Cerebellar nuclear complex (tissue), 1 donor: ENCODE data around the gene CHCHD6.

ENCODE experiments used
- DNase-seq, 2 experiments: peaks; one replicate each; lab custom pipeline; 2025; lab: John Stamatoyannopoulos, UW

CHCHD6 gene

DNA sequence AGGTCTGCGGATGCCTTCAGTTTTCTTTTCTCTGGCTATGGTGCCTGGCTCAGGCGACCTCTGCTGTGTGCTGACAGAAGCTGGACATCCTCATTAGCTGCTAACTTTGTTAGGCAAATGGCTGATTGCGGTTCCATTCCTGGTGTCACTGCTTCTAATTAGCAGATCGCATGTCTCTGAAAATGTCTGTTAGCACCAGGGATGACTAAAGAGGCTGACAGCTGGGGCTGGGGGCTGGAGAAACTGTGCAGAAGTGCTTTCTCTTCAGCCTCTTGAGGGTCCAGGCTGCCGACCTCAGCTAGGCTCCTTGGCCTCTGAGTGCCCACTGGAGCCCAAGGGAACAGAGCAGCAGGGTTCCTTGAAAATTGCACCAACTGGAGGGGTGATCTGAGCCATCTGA is 39.3 kb downstream of the CHCHD6 start:
- no peak for DNase-seq

DNA sequence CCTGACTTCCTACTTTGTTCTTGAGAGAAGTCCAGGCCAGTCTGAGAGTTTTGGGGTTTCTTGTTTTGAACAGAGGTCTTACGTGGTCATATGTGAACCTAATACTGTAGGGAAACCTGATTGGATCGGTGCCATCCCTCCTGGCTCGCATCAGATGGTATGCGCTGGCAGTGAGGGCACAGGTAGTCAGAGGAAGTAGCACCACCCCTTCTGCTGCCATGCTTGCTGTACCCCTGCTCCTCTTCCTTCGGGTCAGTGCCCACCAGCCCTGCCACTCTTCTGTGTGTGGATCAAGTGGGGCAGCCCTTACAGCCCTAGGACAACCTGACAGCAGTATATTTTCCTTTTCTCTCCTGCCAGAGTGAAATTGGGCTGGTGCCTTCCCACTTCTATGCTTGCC is 39.7 kb downstream of the CHCHD6 start:
- DNase-seq, result no peak

DNA sequence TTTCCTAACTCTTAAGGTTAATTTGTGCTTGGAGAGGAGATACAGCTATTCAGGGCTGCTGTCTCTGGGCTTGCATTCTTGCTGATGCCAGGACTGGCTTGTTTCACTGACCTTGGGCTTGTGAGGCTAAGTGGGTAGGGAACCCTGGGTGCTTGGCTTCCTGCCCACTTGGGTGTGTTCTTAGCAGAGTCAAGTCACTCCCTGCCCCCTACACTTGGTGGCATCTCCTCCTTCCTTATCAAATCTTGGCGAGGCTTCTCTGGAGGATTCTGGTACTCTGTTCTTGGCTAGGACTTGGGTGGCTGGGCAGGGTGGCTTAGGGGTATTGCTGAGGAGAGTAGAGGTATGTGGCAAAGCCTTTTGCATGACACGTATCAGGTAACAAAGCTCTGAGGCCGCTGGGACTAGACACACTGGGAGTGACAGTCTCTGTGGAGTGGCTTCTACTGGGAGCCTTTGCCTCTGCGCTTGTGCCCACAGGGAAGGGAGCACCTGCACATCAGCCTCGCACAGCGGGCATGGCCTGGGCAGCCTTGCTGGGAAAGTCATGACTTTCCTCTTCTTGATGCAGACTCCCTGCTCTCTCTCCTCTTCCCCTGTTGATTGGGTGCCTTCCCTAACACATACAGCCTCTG is 41.8 kb downstream of the CHCHD6 start:
- no peak for DNase-seq

DNA sequence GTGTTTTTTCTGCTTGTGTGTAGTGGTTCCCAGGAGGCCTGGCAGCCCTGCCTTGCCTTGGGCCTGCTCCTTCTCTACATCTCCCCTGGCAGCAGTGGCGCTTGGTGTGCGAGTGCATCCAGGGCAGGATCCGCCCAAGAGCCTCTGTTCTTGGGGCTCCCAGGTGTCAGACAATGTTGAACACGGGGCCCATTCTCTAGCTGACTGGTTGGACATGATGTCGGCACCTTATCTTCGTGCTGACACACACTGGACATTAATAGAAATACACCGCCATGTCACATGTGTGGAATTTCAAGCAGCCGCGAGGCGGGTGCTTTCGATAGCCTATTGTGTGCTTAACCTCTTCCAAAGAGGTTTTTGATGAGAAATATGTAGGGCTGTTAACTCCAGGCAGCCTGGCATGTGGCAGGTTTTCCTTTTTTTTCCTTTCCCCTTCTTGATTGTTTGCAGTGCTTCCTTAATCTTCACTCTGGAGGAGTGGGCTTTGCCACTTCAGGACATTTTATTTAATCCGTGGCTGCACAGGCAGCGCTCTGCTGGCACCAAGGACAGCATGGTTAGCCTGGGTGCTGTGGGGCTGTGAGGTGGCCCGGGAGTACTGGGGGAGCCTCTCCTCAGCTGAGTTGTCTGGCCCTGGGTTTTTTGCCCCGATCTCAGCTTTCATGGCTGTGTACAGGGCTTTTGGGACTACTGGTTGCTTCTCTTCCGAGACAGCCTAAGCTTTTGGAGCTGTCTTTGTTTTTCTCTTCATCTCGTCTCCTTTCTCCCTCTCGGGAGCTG is 42.5 kb downstream of the CHCHD6 start:
- no peak for DNase-seq

DNA sequence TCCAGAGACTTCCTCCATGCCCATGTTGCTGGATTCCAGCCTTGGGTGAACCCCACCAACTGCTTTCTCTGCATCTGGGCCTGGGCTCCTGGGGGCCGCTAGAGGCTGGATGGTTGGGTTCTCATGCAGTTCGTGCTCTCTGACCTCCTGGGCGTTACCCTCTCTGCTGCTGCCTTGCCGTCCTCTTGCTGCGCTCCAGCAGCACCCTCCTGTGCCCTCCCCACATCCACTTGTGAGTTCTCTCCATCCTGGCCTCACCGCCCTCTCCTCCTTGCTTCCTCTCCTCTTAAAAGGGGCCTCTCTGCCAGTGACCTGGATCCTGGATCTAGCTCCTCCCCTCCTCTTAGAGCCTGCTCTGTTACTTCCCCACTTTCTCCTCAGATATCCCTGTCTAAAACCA is 43.7 kb downstream of the CHCHD6 start:
- no peak for DNase-seq

DNA sequence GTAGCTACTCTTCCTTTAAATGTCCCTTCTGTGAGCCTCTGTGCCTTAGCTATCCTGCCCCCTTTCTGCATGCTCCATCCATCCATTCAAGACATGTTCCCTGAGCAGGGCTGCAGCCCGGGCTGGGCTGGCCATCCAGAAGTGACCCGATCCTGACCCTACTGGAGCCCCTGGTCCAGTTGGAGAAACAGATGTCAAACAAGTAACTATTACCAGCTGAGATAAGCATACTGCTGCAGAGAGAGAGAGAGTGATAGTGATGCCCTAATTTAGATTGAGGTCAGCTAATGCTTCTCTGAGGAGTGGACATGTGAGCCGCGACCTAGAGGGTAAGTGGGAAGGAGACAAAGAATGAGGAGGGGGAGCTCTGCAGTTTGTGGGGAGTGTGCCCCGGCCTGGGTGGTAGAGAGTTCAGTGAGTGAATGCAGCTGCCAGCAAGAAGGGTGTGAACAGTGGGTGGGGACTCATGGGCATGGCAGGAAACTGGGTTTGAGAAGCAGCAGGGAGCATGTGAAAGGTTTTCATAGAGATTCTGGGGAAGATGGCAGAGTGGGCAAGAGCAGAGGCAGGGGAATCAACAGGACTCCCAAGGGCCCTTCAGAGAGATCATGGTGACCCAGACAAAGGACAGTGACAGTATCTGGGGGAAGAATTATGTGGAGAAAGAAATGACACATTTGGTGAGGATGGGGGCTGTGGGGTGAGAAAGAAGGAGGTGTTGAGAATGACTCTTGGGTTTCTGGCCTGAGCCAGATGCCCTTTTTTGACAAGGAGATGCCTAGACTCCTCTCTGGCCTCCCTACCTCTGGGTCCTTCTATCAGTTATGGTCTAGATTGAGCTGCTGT is 44.9 kb downstream of the CHCHD6 start:
- DNase-seq, result no peak

DNA sequence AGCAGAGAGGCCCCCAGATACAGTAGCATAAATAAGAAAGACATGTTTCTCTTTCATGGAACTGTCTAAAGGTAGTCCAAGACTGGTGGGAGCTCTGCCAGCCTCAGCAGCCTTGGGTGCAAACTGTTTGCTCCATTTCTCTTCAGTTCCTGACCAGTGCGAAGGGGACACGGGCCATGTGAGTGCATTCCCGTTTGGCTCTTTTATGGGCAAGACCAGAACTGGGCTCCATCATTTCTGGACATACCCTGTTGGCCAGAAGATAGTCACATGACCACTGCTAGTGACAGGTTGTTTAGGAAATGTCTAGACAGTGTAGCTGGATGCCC is 45.5 kb downstream of the CHCHD6 start:
- DNase-seq, result no peak

DNA sequence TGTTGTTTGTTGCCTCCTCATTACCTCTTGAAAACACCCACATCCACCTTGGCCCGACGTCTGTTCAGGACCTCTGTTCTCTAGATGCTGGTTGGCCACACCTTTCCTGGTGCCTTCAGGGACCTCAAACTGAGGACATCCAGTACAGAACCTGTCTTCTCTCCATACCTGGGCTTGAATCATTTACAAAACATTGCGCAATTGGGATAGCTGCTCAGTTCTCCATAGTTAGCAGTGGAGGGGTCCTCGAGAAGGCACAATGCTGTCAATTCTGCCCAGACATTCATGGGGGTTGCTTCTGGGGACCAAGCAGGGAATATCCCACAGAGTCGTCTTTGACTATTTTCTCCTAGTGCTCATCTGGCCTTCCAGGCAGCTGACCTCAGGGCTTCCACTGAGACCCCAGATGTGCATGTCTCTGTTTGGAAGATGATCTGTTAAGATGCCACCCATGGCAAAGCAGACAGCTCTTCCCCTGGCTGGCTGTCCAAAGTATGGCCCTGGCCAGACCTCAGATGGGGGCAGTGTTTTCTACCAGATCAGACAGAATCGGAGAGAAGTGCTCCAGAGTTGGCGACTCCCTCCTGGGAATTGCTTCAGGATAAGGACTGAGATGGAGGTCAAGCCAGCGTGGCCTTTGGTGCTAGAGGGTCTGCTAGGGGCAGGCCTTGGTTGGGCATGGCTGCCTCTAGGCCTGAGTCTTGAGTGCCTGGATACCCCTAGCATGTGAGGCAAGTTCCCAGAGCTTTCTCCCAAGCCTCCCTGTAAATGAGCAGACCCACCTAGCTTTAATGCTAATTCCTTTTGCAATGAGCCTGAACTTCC is 46.1 kb downstream of the CHCHD6 start:
- no peak for DNase-seq

DNA sequence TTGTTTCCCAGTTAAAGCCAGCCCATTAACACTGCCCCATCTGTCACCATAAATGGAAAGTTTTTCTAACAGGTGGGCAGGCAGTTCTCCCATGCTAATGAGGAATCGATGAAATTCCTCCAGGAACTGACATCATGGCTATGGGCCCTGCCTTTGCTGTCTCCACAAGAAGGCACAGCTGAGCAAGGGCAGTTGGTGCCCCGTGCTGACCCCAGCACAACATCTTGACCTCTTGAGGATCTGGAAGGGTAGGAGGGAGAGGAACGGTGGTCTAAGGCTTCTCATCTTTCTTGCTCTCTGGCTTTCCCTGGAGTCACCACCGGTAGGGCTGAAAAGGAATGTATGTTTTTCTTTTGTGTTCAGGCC is 46.7 kb downstream of the CHCHD6 start:
- DNase-seq, result no peak

DNA sequence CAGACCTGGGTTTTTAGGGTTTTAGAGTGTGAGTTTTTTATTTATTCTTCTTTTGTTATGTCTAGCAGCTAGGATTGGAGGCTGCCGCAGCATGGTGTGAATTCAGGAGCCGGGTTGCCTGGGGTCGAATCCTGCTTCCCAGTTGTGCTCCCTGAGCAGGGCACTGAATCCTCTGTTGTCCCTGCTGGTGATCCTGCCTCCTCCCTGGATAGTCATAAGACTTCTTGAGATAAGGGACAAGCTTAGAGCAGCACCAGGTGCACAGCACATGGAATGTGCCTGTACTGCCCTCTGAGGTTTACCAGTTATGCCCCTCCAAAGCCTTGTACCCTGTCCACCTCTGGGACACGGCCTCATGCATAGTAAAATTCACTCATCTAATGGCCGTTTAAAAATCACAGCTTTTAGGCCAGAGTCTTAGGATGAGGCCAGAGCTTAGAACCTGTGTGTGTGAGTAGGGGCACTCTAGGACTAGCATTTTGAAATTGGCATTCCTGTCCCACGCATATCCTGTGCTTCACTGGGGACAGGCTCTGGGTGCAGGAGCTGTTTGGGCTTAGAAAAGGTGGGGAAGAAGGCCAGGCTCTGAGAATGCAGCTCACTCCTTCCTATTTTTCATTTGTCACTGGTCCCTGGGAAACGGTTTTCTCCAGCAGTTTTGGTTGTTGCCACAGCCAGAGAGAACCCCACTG is 47.7 kb downstream of the CHCHD6 start:
- no peak for DNase-seq

DNA sequence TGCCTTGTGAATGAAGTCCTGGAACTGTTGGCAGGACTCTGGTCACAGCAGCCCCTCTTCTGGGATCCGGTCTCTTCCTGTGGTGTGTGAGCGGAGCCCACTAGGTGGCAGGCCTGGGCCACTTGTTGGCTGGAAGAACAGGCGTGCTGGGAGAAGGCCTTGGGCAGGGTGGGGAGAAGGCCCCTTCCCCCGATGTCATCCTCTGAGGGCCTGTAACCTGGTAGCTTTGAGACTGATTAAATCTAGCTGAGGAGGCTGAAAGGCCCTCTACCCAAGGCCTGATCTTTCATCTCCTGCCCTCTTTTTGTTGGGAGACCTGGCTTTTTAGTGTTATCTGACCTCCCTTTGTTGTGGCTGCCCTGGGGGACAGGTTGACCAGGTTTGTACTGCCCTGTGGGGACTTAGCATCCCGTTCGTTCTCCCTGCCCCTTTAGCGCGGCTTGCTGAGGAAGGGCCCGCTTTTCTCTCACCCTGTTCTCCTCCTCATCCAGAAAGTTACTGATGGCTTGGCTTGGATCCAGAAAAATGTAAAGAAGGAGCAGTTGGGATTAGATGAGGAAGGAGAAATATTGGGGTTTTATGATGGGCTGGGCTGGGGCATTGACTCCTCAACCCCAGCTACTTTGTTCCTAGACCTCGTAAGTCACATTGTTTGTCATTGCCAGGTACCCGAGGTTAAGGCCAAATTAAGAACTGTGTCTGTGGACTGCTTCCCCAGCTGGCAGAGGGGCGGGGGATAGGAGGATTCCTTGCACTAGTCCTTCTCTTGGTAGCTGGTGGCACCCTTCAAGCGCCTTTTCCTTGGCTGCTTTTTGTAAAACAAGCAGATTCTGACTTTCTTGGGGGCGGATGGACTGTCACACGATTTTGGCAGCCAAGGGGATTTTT is 48.5 kb downstream of the CHCHD6 start:
- peak in 1 of 2 experiments; percentile 36 for DNase-seq

DNA sequence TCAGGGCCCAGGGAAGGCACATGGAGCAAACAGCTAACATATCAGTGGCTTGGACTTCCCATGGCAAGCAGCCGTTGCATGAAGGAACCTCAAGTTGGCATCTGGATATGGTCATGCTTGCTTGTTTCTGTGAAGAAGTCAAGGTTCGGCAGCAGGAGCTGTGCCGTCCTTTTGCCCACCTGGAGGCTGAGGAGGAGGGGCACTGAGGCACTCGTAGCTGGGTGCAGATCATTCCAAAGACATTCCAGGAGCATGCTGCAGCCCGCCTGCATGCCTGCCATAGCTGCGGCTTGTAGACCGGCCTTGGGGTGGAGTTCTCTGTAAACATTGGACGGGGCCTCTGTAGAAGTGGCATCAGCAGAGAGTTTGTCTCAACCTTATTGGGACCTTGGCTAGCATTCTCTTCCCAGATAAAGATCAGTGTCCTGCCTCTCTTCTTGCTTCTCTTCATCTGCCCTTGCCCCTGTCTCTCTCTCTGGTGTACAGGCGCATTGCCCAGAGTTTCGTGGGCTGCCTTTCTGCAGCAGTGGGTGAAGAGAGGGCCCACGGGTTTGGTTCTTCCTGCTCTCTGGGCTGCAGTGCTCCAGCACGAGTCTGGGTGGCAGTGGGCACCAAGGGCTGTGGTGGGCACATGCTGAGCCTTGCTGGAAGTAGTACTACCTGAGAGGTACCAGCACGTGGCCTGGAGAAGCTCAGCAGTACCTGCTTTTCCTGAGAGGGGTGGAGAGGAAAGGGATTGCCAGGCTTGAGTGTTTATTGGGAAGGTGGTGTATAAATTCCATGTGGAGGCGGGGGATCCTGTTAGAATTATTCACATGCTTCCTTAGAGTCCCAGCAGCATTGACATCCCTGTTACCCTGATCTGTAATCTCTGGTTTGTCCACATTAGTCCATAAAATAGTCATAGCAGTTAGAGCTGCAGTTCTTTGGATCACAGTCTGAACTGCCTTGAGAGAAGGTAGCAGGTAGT is 49.4 kb downstream of the CHCHD6 start:
- DNase-seq, result no peak

DNA sequence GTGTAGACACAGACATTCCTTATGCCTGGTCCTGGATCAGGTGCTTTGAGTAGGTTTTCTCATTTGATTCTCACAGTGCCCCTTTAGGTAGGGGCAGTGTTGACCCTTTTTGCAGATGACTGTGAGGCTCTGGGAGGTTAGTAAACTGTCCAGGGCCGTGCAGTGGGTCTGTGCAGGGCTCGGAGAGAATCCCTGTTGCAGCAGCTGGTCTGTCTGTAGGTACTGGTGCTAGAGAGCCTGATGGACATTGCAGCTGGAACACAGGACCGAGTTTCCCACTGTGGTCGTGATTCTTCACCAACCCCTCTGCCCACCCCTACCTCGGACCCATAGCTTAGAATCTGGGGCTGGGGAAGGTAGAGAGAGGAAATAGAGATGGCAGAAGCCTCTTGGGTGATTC is 51.8 kb downstream of the CHCHD6 start:
- no peak for DNase-seq

DNA sequence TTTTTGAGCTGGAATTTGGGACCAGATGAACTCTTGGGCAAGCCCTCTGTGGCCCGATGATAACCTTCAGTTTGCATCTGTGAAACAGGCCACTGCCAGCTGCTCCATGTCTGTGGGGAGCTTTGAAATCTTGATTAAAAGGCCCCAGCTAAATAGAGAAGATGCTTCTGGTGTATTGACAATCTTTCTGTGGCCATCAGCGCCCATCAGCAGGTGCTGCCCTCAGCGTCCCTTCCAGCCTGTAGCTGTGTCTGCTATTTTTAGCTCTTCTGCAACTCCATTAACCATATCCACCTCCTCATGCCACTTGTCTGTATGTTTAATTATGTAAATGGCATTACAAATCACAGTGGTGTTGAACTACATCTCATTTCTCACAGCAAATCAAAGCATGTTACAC is 54.0 kb downstream of the CHCHD6 start:
- DNase-seq, result no peak

DNA sequence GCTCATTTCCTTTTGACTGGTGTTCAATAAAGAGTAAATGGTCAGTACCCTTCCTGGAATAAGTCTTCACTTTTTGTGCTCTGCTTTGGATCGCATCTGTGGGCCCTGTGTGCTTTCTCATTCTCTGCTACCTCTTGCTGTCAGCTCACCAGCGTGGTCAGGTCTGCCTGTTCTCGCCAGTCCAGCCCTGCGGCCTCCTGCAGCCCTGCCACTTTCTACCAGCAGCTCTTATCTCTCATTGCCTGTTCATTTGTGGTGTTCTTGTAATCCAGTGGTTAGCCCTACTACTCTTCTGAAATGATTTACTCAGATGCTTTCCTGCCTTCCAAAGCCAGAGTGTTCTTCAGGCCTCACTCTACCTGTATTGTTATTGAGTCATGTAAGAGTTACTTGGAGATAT is 54.8 kb downstream of the CHCHD6 start:
- DNase-seq, result no peak

DNA sequence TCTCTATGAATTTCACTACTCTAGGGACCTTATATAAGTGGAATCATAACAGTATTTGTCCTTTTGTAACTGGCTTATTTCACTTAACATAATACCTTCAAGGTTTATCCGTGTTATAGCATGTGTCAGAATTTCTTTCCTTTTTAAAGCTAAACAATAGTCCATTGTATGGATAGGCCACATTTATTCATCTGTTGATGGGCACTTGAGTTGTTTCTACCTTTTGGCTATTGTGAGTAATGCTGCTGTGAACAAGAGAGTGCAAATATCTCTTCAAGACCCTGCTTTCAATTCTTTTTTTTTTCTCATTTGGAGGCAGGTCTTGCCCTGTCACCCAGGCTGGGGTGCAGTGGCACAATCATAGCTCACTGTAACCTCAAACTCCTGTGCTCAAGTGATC is 56.5 kb downstream of the CHCHD6 start:
- DNase-seq, result no peak

DNA sequence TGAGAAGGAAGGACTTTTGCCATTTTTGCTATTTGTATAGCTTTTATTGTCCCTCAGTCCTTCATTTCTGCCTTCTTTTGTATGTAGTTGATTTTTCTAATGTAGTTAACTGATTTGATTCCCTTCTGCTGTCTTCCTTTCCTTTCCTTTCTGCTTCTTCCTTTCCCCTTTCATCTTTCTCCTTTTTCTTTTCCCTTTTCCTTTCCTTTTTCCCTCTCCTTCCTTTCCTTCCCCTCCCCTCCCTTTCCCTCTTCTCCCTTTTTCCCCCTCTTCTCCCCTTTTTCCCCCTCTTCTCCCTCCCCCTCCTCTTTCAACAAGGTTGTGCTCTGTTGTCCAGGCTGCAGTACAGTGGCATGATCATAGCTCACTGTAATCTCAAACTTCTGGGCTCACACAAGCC is 59.0 kb downstream of the CHCHD6 start:
- DNase-seq, result no peak

DNA sequence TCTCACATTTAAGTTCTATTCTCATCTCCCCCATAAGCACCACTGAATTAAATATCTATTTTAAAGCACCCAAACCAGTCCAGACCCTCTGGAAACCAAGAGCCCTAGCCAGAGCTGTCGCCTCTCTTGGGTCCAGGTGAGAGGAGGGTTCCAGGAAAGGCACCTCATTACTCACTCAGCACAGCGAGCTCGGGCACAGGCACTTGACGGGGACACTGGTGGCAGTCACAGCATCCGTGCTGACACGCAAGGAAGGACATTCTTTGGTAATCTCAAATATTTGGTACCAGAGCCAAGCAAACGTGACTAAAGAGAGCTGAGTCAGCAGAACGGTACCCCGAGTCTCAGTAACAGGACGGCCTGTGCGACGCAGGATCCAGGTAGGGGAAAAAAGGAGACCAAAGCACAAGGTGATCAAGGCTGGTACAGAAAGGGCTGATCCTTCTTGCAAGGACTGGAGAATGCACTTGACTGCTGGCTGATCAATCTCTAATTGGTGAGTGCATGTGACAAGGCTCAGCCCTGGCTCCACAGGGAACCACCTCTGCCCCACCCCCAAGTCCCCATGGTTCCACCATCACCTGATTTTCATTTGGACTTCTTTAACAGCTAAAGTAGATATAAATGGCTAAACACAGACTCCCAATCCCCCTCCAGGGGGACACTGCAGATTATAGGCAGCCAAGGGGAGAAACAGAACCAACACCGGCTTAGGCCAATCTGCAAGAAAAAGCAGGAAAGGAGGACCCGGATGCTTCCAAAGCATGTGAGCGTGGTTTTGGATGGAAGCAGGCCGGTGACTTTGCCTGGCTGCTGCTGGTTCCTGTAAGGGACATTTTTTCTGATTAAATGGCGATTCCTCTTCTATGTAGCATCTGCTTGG is 61.4 kb downstream of the CHCHD6 start:
- no peak for DNase-seq
